Stimulated activated CD4-positive, alpha-beta T cell treated with anti-CD3 and anti-CD28 coated beads, TNF-alpha, amount 100 ng/mL, for 24 hours (primary cell): ENCODE data around the gene RPS15.

Experiments
- DNase-seq, 3 experiments: peaks; one replicate each; pipeline ENCODE4 v3.0.0-alpha.2; 2020; ENCODE audit warnings: low read depth in 3 of 3

RPS15 gene

GRCh38 chr19:1452802-1453524, 14.8 kb downstream of the RPS15 start:
- no peak for DNase-seq

GRCh38 chr19:1453525-1454364, 15.5 kb downstream of the RPS15 start:
- DNase-seq = no peak

GRCh38 chr19:1455002-1455335, 16.8 kb downstream of the RPS15 start:
- no peak for DNase-seq

GRCh38 chr19:1455336-1456120, 17.3 kb downstream of the RPS15 start:
- peak in 1 of 3 experiments; percentile 64 for DNase-seq

- DNase-seq = no peak
These were observed 18.1 kb downstream of the RPS15 start for GRCh38 chr19:1456121-1456900.

GRCh38 chr19:1457031-1457739, 19.0 kb downstream of the RPS15 start:
- DNase-seq = no peak

- no peak for DNase-seq
These were observed 19.7 kb downstream of the RPS15 start for GRCh38 chr19:1457892-1458291.

GRCh38 chr19:1459479-1459878, 21.3 kb downstream of the RPS15 start:
- no peak for DNase-seq

- no peak for DNase-seq
These were observed 22.1 kb downstream of the RPS15 start for GRCh38 chr19:1460033-1460995.

GRCh38 chr19:1461862-1462261, 23.7 kb downstream of the RPS15 start:
- no peak for DNase-seq

- no peak for DNase-seq
These were observed 27.2 kb downstream of the RPS15 start for GRCh38 chr19:1465191-1466016.

- no peak for DNase-seq
These were observed 27.8 kb downstream of the RPS15 start for GRCh38 chr19:1466018-1466460.

- DNase-seq = no peak
These were observed 28.4 kb downstream of the RPS15 start for GRCh38 chr19:1466461-1467214.

- no peak for DNase-seq
These were observed 29.0 kb downstream of the RPS15 start for GRCh38 chr19:1467215-1467489.

GRCh38 chr19:1467490-1468273, 29.5 kb downstream of the RPS15 start:
- no peak for DNase-seq

GRCh38 chr19:1468274-1468820, 30.2 kb downstream of the RPS15 start:
- DNase-seq = no peak

GRCh38 chr19:1468821-1469254, 30.6 kb downstream of the RPS15 start:
- DNase-seq = peak in 1 of 3 experiments; percentile 54
